ENCODE data around the gene CHRNA1. TPM values are rescaled to one million over a fixed set of nuclear protein-coding genes. Genes with fewer than 3 reads are reported as not detected.

Gene CHRNA1
- polyA plus RNA-seq, 1 of the 3 experiments (the other 2 are of a cell fraction): 0.02 TPM

- no peak overlapping the region for H2AFZ ChIP-seq (ENCODE audit: low read depth)
- no peak overlapping the region for H3K4me3 ChIP-seq (ENCODE audit: low read depth in 2 of 2, low read length in 1 of 2)
- H3K9me2 ChIP-seq: no peaks in the 10 kb centered on the region
- ChIA-PET CTCF (interaction anchor here (0.7 to 13.9 kb wide), 3 partner anchors 28 to 235 kb away, joined by 3 to 316 read pairs (median 4); no protein-coding TSS in a partner anchor), POLR2A (interaction anchor here (1.0 kb wide), 1 partner anchor 227 kb away, joined by 4 read pairs; the partner anchor contains the start of gene CHN1)
- TF ChIP-seq NFIC (IDR thresholded peaks at IDR 0.05; ENCODE audit: borderline replicate concordance) (0 out of 2 replicates have a peak, but pooled peaks have one; percentile 22), ZBTB33 (IDR thresholded peaks at IDR 0.05; ENCODE audit: borderline replicate concordance, low read depth) (no peak), PBX3 (IDR thresholded peaks at IDR 0.05) (peak; percentile 69; the same call in 1 of the 2 replicates), EP300 (IDR thresholded peaks at IDR 0.05; ENCODE audit: borderline replicate concordance in 1 of 2, low read depth in 1 of 2, low read length in 1 of 2) (peak in 1 of 2 experiments; percentile 42; a peak in 1 of 4 replicates), TCF12 (IDR thresholded peaks at IDR 0.05) (peak; percentile 92), CHD2 (IDR thresholded peaks at IDR 0.05; ENCODE audit: low read length, partially characterized antibody) (no peak), FOXM1 (IDR thresholded peaks at IDR 0.05; ENCODE audit: low read depth) (0 out of 2 replicates have a peak, but pooled peaks have one; percentile 19), GATA2 (CRISPR knock-in tag; IDR thresholded peaks at IDR 0.05) (no peak), POLR2AphosphoS5 (IDR thresholded peaks at IDR 0.05; ENCODE audit: low read depth, low read length) (peak; percentile 55), JUND (IDR thresholded peaks at IDR 0.05) (no peak; the same call in 1 of the 2 replicates)
- 74% methylated on average over 5 of the region's 5 CpGs for WGBS (ENCODE audit: low lambda C conversion rate)
- no peaks in the 10 kb centered on the region for H4K20me1 ChIP-seq (ENCODE audit: insufficient read depth)
- no peaks in the 10 kb centered on the region for H3F3A ChIP-seq (replicated peaks; ENCODE audit: insufficient read depth)
- DNase-seq: no peak
- H3K4me2 ChIP-seq: no peak overlapping the region
- no peaks in the 10 kb centered on the region for H3K36me3 ChIP-seq (replicated peaks in 1 of 2; ENCODE audit: control insufficient read depth in 1 of 2, insufficient read depth in 2 of 2, low read length in 1 of 2)
- no peaks in the 10 kb centered on the region for H3K79me2 ChIP-seq (ENCODE audit: insufficient read depth)
- H3K27me3 ChIP-seq (ENCODE audit: insufficient read depth): no peaks in the 10 kb centered on the region
- peaks cover 26 to 35% of the 10 kb centered on the region in 2 experiments for H3K4me1 ChIP-seq (ENCODE audit: control insufficient read depth in 1 of 2, insufficient read depth in 2 of 2, low read depth in 1 of 2, low read length in 1 of 2)
- no peak overlapping the region for H3K9ac ChIP-seq
- peak overlapping the region in 1 of 2 experiments; percentile 75; a peak in 2 of 4 replicates for H3K27ac ChIP-seq (ENCODE audit: low read depth in 2 of 2, low read length in 1 of 2)
- no peaks in the 10 kb centered on the region for H3K9me3 ChIP-seq
Observed at GRCh38 chr2:174777347-174778084, 13.2 kb upstream of the CHRNA1 start.

GRCh38 chr2:174776675-174777074 is 12.4 kb upstream of the CHRNA1 start:
- 89% methylated on average over 3 of the region's 3 CpGs for WGBS (ENCODE audit: low lambda C conversion rate)
- Histone ChIP-seq H3K27me3 (ENCODE audit: insufficient read depth) (no peaks in the 10 kb centered on the region), H2AFZ (ENCODE audit: low read depth) (no peak overlapping the region), H3F3A (replicated peaks; ENCODE audit: insufficient read depth) (no peaks in the 10 kb centered on the region), H4K20me1 (ENCODE audit: insufficient read depth) (no peaks in the 10 kb centered on the region), H3K79me2 (ENCODE audit: insufficient read depth) (no peaks in the 10 kb centered on the region), H3K4me3 (ENCODE audit: low read depth in 2 of 2, low read length in 1 of 2) (no peak overlapping the region), H3K36me3 (replicated peaks in 1 of 2; ENCODE audit: control insufficient read depth in 1 of 2, insufficient read depth in 2 of 2, low read length in 1 of 2) (no peaks in the 10 kb centered on the region), H3K9ac (no peak overlapping the region), H3K4me1 (ENCODE audit: control insufficient read depth in 1 of 2, insufficient read depth in 2 of 2, low read depth in 1 of 2, low read length in 1 of 2) (peaks cover 26 to 44% of the 10 kb centered on the region in 2 experiments), H3K27ac (ENCODE audit: low read depth in 2 of 2, low read length in 1 of 2) (peak overlapping the region in 1 of 2 experiments; percentile 75; a peak in 1 of 4 replicates), H3K4me2 (no peak overlapping the region), H3K9me2 (no peaks in the 10 kb centered on the region), H3K9me3 (no peaks in the 10 kb centered on the region)
- CTCF ChIA-PET: interaction anchor here (1.1 to 13.9 kb wide), 2 partner anchors 212 to 234 kb away, joined by 3 to 316 read pairs; no protein-coding TSS in a partner anchor
- DNase-seq: no peak
- POLR2A ChIA-PET: no interaction called here
- no peak for TF ChIP-seq TAF1 (IDR thresholded peaks at IDR 0.05; ENCODE audit: borderline replicate concordance, low read depth, low read length)
- TF ChIP-seq REST (IDR thresholded peaks at IDR 0.05; ENCODE audit: low read depth, low read length): no peak
- TF ChIP-seq NFIC (IDR thresholded peaks at IDR 0.05; ENCODE audit: borderline replicate concordance): no peak
- no peak for TF ChIP-seq TCF12 (IDR thresholded peaks at IDR 0.05)
- TF ChIP-seq RXRA (IDR thresholded peaks at IDR 0.05; ENCODE audit: borderline replicate concordance, low read depth): no peak
- TF ChIP-seq YY1 (IDR thresholded peaks at IDR 0.05; ENCODE audit: low read depth): no peak
- TF ChIP-seq ZBTB33 (IDR thresholded peaks at IDR 0.05; ENCODE audit: borderline replicate concordance, low read depth): no peak
- TF ChIP-seq IRF3 (IDR thresholded peaks at IDR 0.05; ENCODE audit: low read depth, low read length): no peak
